Measurements from ENCODE around the gene MXI1.
"Not testable (repeated sequence)": the region's sequence is repeated elsewhere in the genome, so short reads cannot be mapped to it uniquely, and the experiment has no call there.

The MXI1 gene

DNA sequence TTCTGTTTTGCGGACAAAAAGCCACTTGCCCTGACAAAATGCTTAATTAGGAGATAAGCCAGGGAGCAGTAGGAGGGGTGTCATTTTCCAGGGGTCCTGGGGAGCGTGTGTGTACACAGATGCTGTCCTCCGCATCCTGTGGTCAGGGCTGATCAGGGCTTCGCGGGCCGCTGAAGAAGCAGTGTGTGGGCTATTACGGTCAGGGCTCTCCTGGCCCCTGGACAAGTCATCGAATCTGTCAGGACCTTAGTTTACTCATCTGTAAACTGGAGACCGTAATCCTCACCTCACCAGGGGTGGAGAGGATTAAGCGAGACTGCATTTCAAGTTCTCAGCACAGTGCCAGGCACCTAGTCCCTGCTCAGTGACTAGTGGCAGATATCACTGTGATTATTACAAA lies 26.0 kb upstream of the MXI1 start:
- no peak for DNase-seq (ENCODE audit: low read depth, low spot score)

DNA sequence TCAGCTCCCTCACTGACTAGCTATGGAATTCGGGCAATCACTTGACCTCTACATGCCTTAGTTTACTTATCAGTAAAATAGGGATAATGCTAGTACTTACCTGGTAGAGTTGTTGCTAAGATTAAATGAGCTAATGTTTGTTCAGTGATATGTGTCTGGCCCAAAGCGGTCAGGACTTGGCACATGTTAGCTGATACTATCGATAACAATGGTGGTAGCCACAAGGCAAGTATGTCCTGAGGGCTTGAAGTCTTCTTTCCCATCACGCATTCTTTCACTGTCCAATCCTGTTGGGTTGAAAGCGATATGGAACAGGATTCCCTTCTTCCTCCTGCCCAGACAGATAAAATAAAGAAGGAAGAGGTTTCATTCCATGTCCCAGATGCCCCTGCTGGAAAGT lies 25.5 kb upstream of the MXI1 start:
- DNase-seq (ENCODE audit: low read depth, low spot score) = no peak

DNA sequence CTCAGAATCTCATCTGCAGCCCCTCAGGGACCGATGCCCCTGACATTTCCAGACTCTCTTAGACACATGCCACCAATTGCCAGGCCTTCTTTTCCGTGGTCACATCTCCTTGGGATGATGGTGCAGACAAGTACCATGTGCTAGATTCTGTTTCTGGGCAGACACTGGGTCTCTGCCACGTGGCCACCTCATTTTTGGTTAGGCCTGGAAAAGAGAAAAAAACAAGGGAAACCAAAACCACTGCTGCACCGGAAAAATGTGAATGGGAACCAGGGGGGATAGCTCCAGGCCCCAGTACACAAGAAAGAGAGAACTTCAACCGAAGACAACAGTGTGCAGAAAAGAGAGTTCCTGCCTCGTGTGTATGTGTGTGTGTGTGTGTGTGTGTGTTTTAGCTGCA lies 23.0 kb upstream of the MXI1 start:
- DNase-seq (ENCODE audit: low read depth, low spot score) = no peak

- DNase-seq (ENCODE audit: low read depth, low spot score) = not testable (repeated sequence)
Observed at GRCh38 chr10:110185646-110186182, 21.7 kb upstream of the MXI1 start.

DNA sequence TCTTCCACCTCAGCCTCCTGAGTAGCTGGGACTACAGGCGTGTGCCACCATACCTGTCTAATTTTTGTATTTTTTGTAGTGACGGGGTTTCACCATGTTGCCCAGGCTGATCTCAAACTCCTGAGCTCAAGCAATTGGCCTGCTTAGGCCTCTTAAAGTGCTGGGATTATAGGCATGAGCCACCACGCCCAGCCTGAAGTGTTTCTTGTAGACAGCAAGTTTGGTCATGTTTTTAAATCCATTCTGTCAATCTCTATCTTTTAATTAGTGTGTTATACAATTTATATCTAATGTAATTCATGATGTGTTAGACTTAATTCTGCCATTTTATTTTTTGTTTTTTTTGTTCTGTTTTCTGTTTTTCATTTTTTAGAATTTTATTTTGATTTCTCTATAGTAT lies 17.2 kb upstream of the MXI1 start:
- DNase-seq (ENCODE audit: low read depth, low spot score) = no peak

DNA sequence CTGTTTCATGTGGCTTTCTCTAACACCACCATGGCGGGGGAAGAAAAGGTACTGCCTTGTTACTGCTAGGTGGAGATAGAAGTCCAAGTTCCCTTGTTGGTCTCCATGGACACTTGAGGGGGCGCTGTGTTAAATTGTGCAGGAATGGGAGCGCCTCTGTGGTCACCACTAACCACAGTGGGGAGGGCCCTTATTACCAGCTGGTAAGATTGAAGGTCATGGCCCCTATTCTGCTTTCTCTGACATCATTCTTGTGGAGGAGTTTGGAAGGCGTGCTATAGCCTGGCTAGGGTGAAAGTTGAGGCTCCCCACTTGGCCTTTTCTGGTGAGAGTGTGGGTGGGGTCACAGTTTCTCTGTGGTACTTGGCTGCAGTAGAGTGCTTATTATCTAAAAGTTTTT lies 14.9 kb upstream of the MXI1 start:
- no peak for DNase-seq (ENCODE audit: low read depth, low spot score)

DNA sequence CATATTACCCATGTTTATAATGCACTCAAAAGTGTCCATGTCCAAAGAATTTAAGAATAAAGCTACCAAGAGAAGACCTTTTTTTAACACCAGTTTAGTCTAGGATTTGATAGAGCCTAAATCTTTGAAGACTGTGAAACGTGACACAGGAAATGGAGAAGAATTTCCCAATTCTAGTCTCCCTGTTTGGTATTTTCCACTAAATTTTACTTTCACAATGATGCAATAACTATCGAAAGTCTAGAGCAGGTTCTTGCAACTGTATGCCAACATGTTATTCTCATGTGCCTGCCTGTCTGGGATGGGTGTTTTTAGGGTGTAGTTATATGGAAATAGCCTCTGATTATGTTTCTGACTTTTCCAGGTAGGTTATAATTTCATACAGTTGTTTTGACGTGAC lies 6.9 kb upstream of the MXI1 start:
- DNase-seq (ENCODE audit: low read depth, low spot score) = no peak

DNA sequence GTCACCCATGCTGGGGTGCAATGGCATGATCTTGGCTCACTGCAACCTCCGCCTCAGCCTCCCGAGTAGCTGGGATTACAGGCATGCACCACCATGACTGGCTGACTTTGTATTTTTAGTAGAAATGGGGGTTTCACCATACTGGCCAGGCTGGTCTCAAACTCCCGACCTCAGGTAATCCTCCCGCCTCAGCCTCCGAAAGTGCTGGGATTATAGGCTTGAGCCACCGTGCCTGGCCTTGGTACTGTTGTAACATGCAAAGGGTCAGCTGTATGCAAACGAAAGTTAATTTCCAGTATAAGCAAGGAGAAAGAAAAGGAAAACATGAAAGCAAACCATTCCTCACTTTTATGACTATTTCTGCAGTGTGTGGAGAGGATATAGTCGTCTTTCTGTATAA lies 6.4 kb upstream of the MXI1 start:
- not testable (repeated sequence) for DNase-seq (ENCODE audit: low read depth, low spot score)

DNA sequence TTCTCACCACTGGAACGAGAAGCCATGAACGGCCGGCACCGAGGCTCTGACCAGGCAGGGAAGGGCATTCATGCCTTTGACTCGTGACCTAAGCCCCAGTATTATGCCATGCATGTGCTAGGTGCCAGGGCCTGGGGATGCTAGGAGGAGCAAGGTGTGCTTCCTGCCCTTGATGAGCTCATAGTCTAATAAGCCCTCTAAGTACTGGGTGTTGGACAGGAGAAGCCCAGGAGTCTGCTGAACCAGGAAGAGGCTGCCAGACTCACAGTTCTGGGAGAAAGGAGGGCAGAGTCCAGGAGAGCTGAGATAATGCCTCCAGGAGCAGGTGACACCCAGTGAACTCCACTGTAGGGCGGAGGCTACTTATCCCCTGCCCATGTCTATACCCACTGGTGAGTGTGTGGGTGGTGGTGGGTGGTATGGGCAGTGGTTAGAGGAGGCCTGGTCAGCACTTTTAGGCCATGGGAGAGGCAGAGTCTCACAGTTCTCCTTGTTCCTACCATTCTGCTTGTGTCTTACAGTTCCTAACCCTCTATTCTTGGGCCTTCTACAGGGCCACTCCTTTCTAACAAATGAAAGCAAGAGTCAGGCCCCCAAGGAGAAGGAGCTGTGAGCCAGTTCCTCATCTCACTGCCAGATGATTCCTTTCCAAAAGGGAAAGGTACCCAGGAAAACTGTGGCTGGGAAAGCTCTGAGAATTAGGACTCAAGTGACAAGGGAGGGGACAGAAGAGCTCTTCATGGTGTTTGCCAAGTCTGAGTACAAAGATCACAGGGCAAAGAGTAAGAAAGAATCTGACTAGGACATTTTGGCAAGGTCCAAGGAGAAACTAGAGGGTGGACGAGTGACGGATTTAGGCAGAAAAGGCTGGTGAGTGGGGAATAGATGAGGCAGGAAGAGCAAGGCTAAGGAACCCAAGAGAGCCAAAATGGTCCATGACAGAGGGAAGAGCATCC lies 3.6 kb upstream of the MXI1 start:
- no peak for DNase-seq (ENCODE audit: low read depth, low spot score)

DNA sequence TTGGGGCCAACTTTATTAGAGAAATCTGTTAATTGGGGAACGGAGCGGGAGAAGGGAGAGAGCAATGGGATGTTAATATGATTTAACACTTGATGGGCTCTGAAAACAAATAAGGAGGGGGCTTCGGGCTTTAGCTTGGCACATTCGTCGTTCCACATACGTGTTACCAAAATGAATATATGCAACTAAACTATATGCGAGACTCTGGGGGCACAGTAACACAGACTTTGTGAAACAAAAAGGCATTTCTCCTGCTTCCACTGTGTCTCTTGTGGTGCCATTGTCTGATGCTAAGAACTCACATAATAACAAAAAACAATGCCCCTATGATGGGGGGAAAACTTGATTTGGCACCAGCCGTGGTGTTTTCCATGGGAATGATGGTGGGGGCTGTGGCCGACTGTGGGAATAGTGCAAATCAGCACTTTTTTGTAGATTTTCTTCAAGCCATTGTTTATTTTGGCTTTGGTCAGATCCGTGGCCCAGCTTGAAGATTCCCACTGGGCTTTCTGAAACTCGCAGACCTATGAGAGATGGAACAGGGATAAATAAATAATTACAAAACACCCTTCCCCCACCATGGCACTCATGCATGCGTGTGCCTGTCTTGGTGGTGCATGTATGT lies 2.2 kb upstream of the MXI1 start:
- DNase-seq (ENCODE audit: low read depth, low spot score) = no peak

GRCh38 chr10:110207805-110208613 lies 604 bp downstream of the MXI1 start:
- no peak for DNase-seq (ENCODE audit: low read depth, low spot score)

- no peak for DNase-seq (ENCODE audit: low read depth, low spot score)
Observed at GRCh38 chr10:110208614-110209453, 1.4 kb downstream of the MXI1 start.

DNA sequence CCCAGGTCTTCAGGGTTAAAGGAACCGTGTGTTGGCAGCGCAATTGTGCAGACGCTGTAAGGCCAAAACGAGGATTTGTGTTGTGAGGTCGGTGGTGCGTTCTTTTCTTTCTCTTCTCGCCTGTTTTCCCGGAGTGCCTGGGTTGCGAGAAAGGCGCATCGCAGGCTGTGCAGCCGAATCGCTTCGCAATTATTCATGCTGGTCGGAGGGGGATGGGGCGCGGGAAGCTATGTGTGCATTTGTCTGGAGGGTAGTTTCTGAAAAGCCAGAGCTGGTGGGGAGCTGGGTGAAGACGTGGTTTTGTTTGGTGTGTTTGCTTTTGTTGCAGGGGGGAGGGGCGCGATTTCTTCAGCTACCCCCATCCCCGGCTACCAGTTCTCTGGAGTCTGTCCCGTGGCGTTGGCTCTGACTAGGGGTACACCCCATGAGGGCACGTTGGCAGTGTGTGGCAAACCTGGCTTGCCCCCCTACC lies 2.1 kb downstream of the MXI1 start:
- DNase-seq (ENCODE audit: low read depth, low spot score) = no peak

GRCh38 chr10:110209926-110210673 lies 2.7 kb downstream of the MXI1 start:
- no peak for DNase-seq (ENCODE audit: low read depth, low spot score)

DNA sequence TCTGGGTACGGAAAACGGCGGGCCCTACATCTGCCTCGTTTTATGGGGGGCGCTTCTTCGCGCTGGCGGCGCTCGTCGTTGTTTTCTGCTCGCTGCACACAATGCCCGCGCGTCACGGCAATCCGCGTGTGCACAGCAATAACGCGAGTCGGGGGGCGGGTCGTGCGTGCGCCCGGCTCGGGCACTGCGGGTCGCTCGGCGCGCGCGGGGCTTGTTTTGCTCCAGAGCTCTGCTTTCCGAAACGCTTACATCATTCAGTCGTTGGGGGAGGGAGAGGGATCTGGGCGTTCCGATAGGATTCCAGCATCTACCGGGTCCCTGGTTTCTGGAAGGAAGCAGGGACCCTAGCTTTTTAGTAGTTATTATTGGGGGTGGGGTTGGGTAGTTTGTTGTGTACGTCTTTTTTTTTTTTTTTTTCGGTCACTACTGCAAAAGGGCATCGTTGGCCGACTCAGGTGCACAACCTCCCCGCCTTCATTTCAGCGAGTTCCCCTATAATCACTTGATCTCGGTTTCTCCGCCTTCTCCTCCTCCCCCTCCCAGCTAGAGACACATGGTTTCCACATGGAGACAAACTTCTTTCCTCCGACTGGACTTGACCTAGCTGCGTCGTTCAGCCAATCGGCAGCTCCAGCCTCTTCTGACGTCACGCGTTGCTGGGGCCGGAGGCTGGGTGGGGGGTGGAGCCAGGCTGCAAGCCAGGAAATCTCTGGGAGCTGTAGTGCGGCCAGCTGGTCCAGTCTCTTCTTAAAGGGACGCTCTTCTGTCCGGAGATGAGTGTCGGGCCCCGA lies 3.5 kb downstream of the MXI1 start:
- peak; percentile 97 for DNase-seq (ENCODE audit: low read depth, low spot score)

DNA sequence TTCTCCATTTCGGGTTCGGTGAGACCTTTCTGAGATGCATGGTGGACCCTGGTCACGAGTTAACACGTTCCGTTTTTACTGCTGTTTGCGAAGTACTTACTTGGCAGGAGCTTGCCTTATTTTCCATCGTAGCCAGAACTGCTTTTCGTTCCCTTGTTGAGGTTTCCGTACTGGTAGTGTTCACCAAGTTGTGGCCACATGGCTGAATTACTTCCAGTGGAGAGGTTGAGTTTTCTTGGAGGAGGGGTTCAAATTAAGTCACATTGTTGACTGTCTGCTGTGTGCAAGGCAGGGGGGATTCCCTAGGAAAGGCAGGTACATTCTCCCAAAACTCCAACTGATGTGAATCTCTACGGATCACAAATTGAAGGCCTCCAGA lies 4.0 kb downstream of the MXI1 start:
- no peak for DNase-seq (ENCODE audit: low read depth, low spot score)

DNA sequence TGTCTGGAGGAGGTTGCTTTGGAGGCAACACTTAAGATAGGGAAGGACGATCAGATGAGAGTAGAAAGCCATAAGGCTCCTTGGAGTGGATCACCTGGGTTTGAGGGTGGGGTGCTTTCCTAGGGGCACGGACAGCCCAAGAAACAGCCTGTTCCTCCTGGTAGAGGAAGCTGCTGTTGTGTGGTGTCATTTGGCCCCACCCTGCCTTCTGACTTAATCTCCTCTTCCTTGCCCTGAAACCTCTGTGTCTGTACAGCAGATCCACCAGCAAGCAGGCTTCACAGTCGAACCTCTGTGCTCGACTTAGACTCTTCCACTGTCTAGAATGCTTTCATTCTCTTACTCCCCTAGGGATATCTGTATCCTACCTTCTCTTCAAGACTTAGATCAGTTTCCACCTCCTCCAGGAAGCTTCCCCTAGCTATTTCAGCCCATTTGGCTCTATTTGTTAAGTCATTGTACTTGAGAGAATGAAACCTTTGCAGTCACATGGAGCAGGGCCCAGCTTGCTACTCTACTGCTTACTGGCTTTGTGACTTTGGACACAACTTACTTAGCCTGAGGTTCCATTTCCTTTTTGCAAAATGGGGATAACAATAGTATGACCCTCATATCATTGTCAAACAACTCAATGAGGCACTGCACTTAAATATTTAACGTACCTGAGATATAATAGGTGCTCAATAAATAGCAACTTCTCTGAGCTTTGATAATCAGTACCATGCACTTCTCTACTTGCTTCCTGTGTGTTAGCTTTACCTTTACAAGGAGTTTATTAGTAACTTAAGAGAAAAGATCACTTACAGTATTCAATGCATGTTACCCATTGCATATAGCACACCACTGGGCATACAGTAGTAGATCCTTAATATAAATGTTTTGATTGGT lies 5.0 kb downstream of the MXI1 start:
- no peak for DNase-seq (ENCODE audit: low read depth, low spot score)

DNA sequence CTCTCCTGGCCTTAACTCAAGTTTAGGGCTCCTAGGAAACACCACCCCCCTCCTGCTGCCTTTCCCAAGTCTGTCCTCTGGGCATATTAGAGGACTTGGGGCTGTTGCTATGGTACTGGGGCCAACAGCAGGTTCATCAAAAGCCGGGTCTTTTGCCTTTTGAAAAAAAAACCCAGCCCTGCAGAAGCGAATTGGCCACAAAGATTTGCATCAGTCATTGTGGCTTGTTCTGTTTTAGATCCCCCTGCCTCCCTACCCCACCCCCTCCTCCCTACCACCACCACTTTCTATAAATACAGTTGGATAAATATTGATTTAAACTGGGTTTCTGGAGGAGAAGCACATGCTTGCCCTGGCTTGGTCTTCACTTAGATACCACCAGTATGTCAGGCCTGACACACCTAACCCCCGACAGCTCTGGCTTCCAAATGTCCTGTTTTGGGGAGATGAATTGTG lies 7.0 kb downstream of the MXI1 start:
- DNase-seq (ENCODE audit: low read depth, low spot score) = no peak

Data from iPS DF 19.7 (cell line).